OCI-LY1 (cell line): ENCODE measurements around the gene FOXL3.

Source experiments
- H2AFZ ChIP-seq: fragments of 200-600 bp; sonication (generic), shearing (Covaris generic); 2 replicates; pipeline ENCODE4 v1.6.0; 2014; ENCODE audit warnings: antibody characterized with exemption, mild to moderate bottlenecking, low read length
- H3F3A ChIP-seq: fragments of 200-600 bp; sonication (generic), shearing (Covaris generic); 2 replicates; pipeline ENCODE4 v1.6.0; 2014; ENCODE audit warnings: mild to moderate bottlenecking, antibody characterized with exemption, low read length, moderate library complexity; ENCODE audit not compliant: insufficient read depth
- H3K27ac ChIP-seq: fragments of 200-600 bp; sonication (generic); 2 replicates; pipeline ENCODE4 v1.5.1; 2014; ENCODE audit warnings: low read length, mixed run types, mild to moderate bottlenecking, low read depth; ENCODE audit not compliant: poor library complexity, severe bottlenecking
- H3K27me3 ChIP-seq: fragments of 200-600 bp; sonication (generic); 2 replicates; pipeline ENCODE4 v1.6.0; 2014; ENCODE audit warnings: antibody characterized with exemption, mild to moderate bottlenecking, low read length, moderate library complexity; ENCODE audit not compliant: insufficient read depth
- H3K36me3 ChIP-seq: fragments of 200-600 bp; sonication (generic); 2 replicates; pipeline ENCODE4 v1.6.1; 2014; ENCODE audit warnings: mild to moderate bottlenecking, antibody characterized with exemption, low read length, moderate library complexity, mixed read lengths; ENCODE audit not compliant: insufficient read depth
- H3K4me1 ChIP-seq: fragments of 200-600 bp; sonication (generic); 2 replicates; pipeline ENCODE4 v1.5.1; 2014; ENCODE audit warnings: mild to moderate bottlenecking, low read length, moderate library complexity; ENCODE audit not compliant: insufficient read depth, severe bottlenecking
- H3K4me2 ChIP-seq: fragments of 200-600 bp; sonication (generic), shearing (Covaris generic); 2 replicates; pipeline ENCODE4 v1.6.1; 2014; ENCODE audit warnings: low read length
- H3K4me3 ChIP-seq: fragments of 200-600 bp; sonication (generic); 2 replicates; pipeline ENCODE4 v1.5.1; 2014; ENCODE audit warnings: low read length, low read depth, mild to moderate bottlenecking, mixed read lengths; ENCODE audit not compliant: poor library complexity, severe bottlenecking
- H3K79me2 ChIP-seq: fragments of 200-600 bp; shearing (Covaris generic); 2 replicates; pipeline ENCODE4 v1.6.1; 2016; ENCODE audit warnings: mixed run types, low read length, mixed read lengths; ENCODE audit not compliant: insufficient read depth
- H3K9ac ChIP-seq: fragments of 200-600 bp; sonication (generic), shearing (Covaris generic); 2 replicates; pipeline ENCODE4 v1.6.1; 2014; ENCODE audit warnings: mild to moderate bottlenecking, low read length, mixed read lengths
- H3K9me2 ChIP-seq: fragments of 200-600 bp; sonication (generic), shearing (Covaris generic); 2 replicates; pipeline ENCODE4 v1.6.1; 2014; ENCODE audit warnings: low read depth, mild to moderate bottlenecking, low read length, mixed read lengths
- H3K9me3 ChIP-seq: fragments of 200-600 bp; shearing (Covaris generic); 2 replicates; pipeline ENCODE4 v1.6.1; 2014; ENCODE audit warnings: low read length, mixed read lengths
- H4K20me1 ChIP-seq: fragments of 200-600 bp; sonication (generic), shearing (Covaris generic); 2 replicates; pipeline ENCODE4 v1.6.0; 2016; ENCODE audit warnings: mild to moderate bottlenecking, low read length; ENCODE audit not compliant: insufficient read depth
- EZH2 ChIP-seq: fragments of 200-600 bp; sonication (generic), shearing (Covaris generic); IDR thresholded peaks from 2 replicates; pipeline ENCODE4 v1.8.0; 2017; ENCODE audit warnings: borderline replicate concordance, mixed run types, mild to moderate bottlenecking, antibody characterized with exemption, low read length, moderate library complexity, mixed read lengths
- TF ChIP-seq, protein P1 (sequence below): fragments of 200-600 bp; sonication (generic), shearing (Covaris generic); IDR thresholded peaks from 2 replicates; pipeline ENCODE4 v1.5.1; 2017; ENCODE audit warnings: mild to moderate bottlenecking, antibody characterized with exemption, low read length, moderate library complexity, mixed read lengths

FOXL3 gene

GRCh38 chr7:291373-292092 is 1.6 kb downstream of the FOXL3 start:
- Histone ChIP-seq H3F3A (no peaks in the 10 kb centered on the region), H3K36me3 (no peaks in the 10 kb centered on the region), H3K4me1 (no peaks in the 10 kb centered on the region), H3K9ac (no peak overlapping the region), H4K20me1 (no peaks in the 10 kb centered on the region), H3K27ac (no peak overlapping the region), H3K4me3 (no peak overlapping the region), H3K27me3 (no peaks in the 10 kb centered on the region), H2AFZ (no peak overlapping the region), H3K9me3 (no peaks in the 10 kb centered on the region), H3K9me2 (no peaks in the 10 kb centered on the region), H3K4me2 (no peak overlapping the region), H3K79me2 (no peaks in the 10 kb centered on the region)
- no peak for TF ChIP-seq EZH2
- TF ChIP-seq, protein P1, sequence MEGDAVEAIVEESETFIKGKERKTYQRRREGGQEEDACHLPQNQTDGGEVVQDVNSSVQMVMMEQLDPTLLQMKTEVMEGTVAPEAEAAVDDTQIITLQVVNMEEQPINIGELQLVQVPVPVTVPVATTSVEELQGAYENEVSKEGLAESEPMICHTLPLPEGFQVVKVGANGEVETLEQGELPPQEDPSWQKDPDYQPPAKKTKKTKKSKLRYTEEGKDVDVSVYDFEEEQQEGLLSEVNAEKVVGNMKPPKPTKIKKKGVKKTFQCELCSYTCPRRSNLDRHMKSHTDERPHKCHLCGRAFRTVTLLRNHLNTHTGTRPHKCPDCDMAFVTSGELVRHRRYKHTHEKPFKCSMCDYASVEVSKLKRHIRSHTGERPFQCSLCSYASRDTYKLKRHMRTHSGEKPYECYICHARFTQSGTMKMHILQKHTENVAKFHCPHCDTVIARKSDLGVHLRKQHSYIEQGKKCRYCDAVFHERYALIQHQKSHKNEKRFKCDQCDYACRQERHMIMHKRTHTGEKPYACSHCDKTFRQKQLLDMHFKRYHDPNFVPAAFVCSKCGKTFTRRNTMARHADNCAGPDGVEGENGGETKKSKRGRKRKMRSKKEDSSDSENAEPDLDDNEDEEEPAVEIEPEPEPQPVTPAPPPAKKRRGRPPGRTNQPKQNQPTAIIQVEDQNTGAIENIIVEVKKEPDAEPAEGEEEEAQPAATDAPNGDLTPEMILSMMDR, result no peak

DNA sequence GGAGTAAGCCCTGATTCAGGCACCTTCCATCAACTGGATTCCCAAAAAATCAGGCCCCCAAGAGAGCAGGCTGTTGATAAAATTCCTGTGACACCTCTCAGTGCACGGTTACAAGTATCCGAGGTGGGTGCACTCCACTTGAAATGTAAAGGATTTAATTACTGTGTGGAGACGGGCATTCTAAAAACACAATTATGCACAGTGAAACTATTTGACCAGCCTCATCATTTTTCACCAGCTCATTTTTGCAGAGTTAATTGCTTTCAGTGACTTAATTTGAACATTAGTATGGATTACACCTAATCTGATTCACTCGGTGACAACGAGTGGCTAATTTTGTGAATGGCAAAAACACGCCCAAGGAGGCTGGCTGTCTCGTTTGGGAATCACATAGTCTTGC is 2.3 kb downstream of the FOXL3 start:
- no peaks in the 10 kb centered on the region for H3F3A ChIP-seq
- H3K27me3 ChIP-seq, result no peaks in the 10 kb centered on the region
- no peak overlapping the region for H2AFZ ChIP-seq
- TF ChIP-seq, protein P1, result no peak
- no peak for TF ChIP-seq EZH2
- no peak overlapping the region for H3K27ac ChIP-seq
- no peaks in the 10 kb centered on the region for H3K79me2 ChIP-seq
- no peaks in the 10 kb centered on the region for H3K4me1 ChIP-seq
- H3K36me3 ChIP-seq, result no peaks in the 10 kb centered on the region
- no peaks in the 10 kb centered on the region for H3K9me3 ChIP-seq
- no peak overlapping the region for H3K9ac ChIP-seq
- no peaks in the 10 kb centered on the region for H4K20me1 ChIP-seq
- no peak overlapping the region for H3K4me3 ChIP-seq
- H3K4me2 ChIP-seq, result no peak overlapping the region
- no peaks in the 10 kb centered on the region for H3K9me2 ChIP-seq

DNA sequence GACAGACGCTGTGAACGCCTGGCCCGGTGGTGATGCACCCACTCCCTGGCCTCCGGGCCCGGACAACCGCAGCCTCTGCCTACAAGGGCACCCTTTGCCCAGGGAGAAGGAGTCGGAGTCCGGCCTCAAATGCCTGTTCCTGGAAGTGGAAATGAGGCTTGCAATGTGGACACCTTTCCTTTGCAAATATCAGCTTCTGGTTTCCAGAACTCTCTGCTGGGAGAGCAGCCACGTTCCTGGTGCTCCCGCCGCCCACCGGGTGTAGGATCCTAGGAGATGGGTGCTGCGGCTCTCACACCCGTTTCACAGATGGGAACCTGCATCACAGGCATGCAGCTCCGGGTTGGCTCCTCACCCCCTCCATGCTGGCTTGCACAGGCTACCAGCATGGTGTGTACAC is 2.9 kb downstream of the FOXL3 start:
- no peaks in the 10 kb centered on the region for H3K79me2 ChIP-seq
- no peaks in the 10 kb centered on the region for H3K9me2 ChIP-seq
- no peaks in the 10 kb centered on the region for H4K20me1 ChIP-seq
- no peak overlapping the region for H3K9ac ChIP-seq
- no peaks in the 10 kb centered on the region for H3K4me1 ChIP-seq
- no peak overlapping the region for H3K27ac ChIP-seq
- H3K36me3 ChIP-seq, result no peaks in the 10 kb centered on the region
- no peaks in the 10 kb centered on the region for H3K9me3 ChIP-seq
- TF ChIP-seq EZH2, result no peak
- TF ChIP-seq, protein P1, result no peak
- H3K27me3 ChIP-seq, result no peaks in the 10 kb centered on the region
- H3K4me3 ChIP-seq, result no peak overlapping the region
- no peak overlapping the region for H3K4me2 ChIP-seq
- H3F3A ChIP-seq, result no peaks in the 10 kb centered on the region
- no peak overlapping the region for H2AFZ ChIP-seq
